CD4-positive, alpha-beta T cell treated with Interleukin-6 for 4 hours (primary cell): ENCODE data around the gene DHX15.

Experiments used
- DNase-seq: peaks from one replicate; pipeline ENCODE4 v3.0.0-alpha.2; 2020; ENCODE audit warnings: mixed read lengths

DHX15 gene

GRCh38 chr4:24477919-24478318, 106.4 kb downstream of the DHX15 start:
- no peak for DNase-seq
